Ovary (tissue), 9 donors: ENCODE results near the gene MTERF4. TPM values are rescaled to one million over a fixed set of nuclear protein-coding genes. Genes with fewer than 3 reads are reported as not detected.

ENCODE experiments used
- DNase-seq, 5 donors: peaks; one replicate each; pipeline ENCODE4 v3.0.0-alpha.2; 2019 to 2020
- H3K27ac ChIP-seq, 2 donors: fragments of 200-600 bp; one replicate each; pipeline versions ENCODE4 v1.5.1 to v1.8.0; 2019 to 2022
- H3K27me3 ChIP-seq: fragments of 200-600 bp; one replicate; pipeline ENCODE4 v1.8.0; 2022
- H3K36me3 ChIP-seq: fragments of 200-600 bp; sonication (generic); one replicate; pipeline ENCODE4 v1.5.1; 2019
- H3K4me1 ChIP-seq: one replicate; pipeline ENCODE4 v1.8.1; 2013; ENCODE audit warnings: mild to moderate bottlenecking, moderate library complexity; ENCODE audit not compliant: insufficient read depth
- H3K4me3 ChIP-seq: fragments of 200-600 bp; sonication (generic); one replicate; pipeline ENCODE4 v1.5.1; 2017
- H3K9me3 ChIP-seq, 2 donors: fragments of 200-600 bp in 1 of 2; sonication (generic) in 1 of 2; one replicate each; pipeline versions ENCODE4 v1.5.1 to v1.8.1; 2013 to 2019; ENCODE audit warnings: mild to moderate bottlenecking in 1 of 2, moderate library complexity in 1 of 2
- CTCF ChIP-seq, 3 donors: fragments of 450-650 bp in 2 of 3; fragments of 200-600 bp in 1 of 3; IDR thresholded peaks; one replicate each; pipeline versions ENCODE4 v1.5.1 to v1.8.0; 2016 to 2022; ENCODE audit warnings: antibody characterized with exemption in 3 of 3, mild to moderate bottlenecking in 1 of 3
- EP300 ChIP-seq: sonication (generic); formaldehyde crosslinking; IDR thresholded peaks from one replicate; pipeline ENCODE4 v1.6.1; 2017; ENCODE audit warnings: antibody characterized with exemption
- POLR2A ChIP-seq: fragments of 450-650 bp; IDR thresholded peaks from one replicate; pipeline ENCODE4 v1.6.1; 2017; ENCODE audit warnings: antibody characterized with exemption, mild to moderate bottlenecking, moderate library complexity
- WGBS, 3 donors: extraction: QIAGEN DNeasy Blood & Tissue Kit in 1 of 3; methylation state at CpG; one replicate each; pipeline versions ENCODE4 v1.1.5 to v1.1.7; 2013 to 2017; 5-methylcytosine and 5-hydroxymethylcytosine counted together
- intact Hi-C, 4 donors: fragments of 100-400 bp; cut with DNase I; formaldehyde crosslinking; loops; one replicate each; pipeline versions ENCODE4 v1.11.0 to v1.15.1; 2022 to 2023
- polyA plus RNA-seq, 2 donors: library from polyadenylated mRNA; stranded (reverse); fragments of 200-250 nt in 1 of 2; fragments of 350-450 nt in 1 of 2; fragmentation: Illumina TruSeq in 1 of 2; extraction: RNeasy Lipid Tissue Mini Kit (QIAGEN cat#74804) in 1 of 2; gene quantifications; one replicate each; pipeline ENCODE4 v1.2.3, GENCODE V29; 2013 to 2014
- total RNA-seq, 7 donors: library from RNA; depleted of rRNA in 2 of 7; stranded (reverse); fragments of >200 nt in 2 of 7; fragmentation: NEBNext Ultra II Directional in 3 of 7; extraction: Animal tissue kit (Norgen Biotek cat#: 25700) in 3 of 7; gene quantifications; one replicate each; pipeline versions ENCODE4 v1.1.0 to v1.2.4, GENCODE V29; 2016 to 2023
- donor health status: DM: no; HTN: no; CAD: no; lungs with moderate emphysema.
- donor health status: DM: no; HTN: no; CAD: no.
- donor health status: Bipolar disorder and iron deficiency.
- donor health status: DM: yes; HTN: yes; CAD: no.
- donor health status: DM: no; HTN: no; CAD: no.
- donor health status: DM: yes; HTN: yes; CAD: no.

MTERF4 gene
- total and polyA plus RNA-seq, 9 donors: 24.8 to 60.7 (median 41.6) TPM

- H3K36me3 ChIP-seq: no peaks in the 10 kb centered on the region
- no peaks in the 10 kb centered on the region for H3K9me3 ChIP-seq
- intact Hi-C loops: no loop called here
- TF ChIP-seq POLR2A: no peak
- no peak for TF ChIP-seq EP300
- no peak for TF ChIP-seq CTCF (IDR thresholded peaks at IDR 0.05)
- 0 to 1% (median 0%) methylated on average over 10 to 23 of the region's 23 CpGs for WGBS, 3 donors
- no peaks in the 10 kb centered on the region for H3K4me1 ChIP-seq
- peak overlapping the region; percentile 87 for H3K4me3 ChIP-seq
- H3K27ac ChIP-seq: no peak overlapping the region
- no peak for DNase-seq
- no peaks in the 10 kb centered on the region for H3K27me3 ChIP-seq
Observed at GRCh38 chr2:241149675-241149924, 47.5 kb upstream of the MTERF4 start.

GRCh38 chr2:241148891-241149674 lies 47.0 kb upstream of the MTERF4 start, which contains the start of gene PASK:
PASK (minus strand) TSS chr2:241149472; CDS start chr2:241143032, 6,440 bp downstream.
- 0 to 5% (median 0%) methylated on average over 39 to 88 of the region's 88 CpGs for WGBS, 3 donors
- no peaks in the 10 kb centered on the region for H3K27me3 ChIP-seq
- H3K27ac ChIP-seq: peak within 1 kb of the TSS in 1 of 2 donors; percentile 74
- H3K36me3 ChIP-seq: no peaks in the 10 kb centered on the region
- no peaks in the 10 kb centered on the region for H3K4me1 ChIP-seq
- intact Hi-C loops: no loop called here
- TF ChIP-seq EP300 (no peak), CTCF (IDR thresholded peaks at IDR 0.05) (no peak), POLR2A (no peak)
- no peaks in the 10 kb centered on the region for H3K9me3 ChIP-seq
- peak within 1 kb of the TSS; percentile 87 for H3K4me3 ChIP-seq
- peak; percentile 89 to 93 (median 90) for DNase-seq

GRCh38 chr2:241148239-241148638 lies 46.2 kb upstream of the MTERF4 start:
- H3K27ac ChIP-seq: no peak overlapping the region
- no peak overlapping the region for H3K4me3 ChIP-seq
- 87 to 89% (median 87%) methylated on average over 4 of the region's 4 CpGs for WGBS, 3 donors
- no peak for DNase-seq
- H3K27me3 ChIP-seq: no peaks in the 10 kb centered on the region
- H3K36me3 ChIP-seq: no peaks in the 10 kb centered on the region
- intact Hi-C loops: no loop called here
- H3K4me1 ChIP-seq: no peaks in the 10 kb centered on the region
- H3K9me3 ChIP-seq: no peaks in the 10 kb centered on the region
- TF ChIP-seq POLR2A (no peak), EP300 (no peak), CTCF (IDR thresholded peaks at IDR 0.05) (no peak)

GRCh38 chr2:241147336-241147735 lies 45.2 kb upstream of the MTERF4 start:
- TF ChIP-seq CTCF (IDR thresholded peaks at IDR 0.05) (no peak), POLR2A (no peak), EP300 (no peak)
- intact Hi-C loops: no loop called here

More at GRCh38 chr2:241147336-241147735, 45.2 kb upstream of the MTERF4 start:
- DNase-seq: no peak
- H3K36me3 ChIP-seq: no peaks in the 10 kb centered on the region
- no peaks in the 10 kb centered on the region for H3K9me3 ChIP-seq
- H3K4me1 ChIP-seq: no peaks in the 10 kb centered on the region
- no peak overlapping the region for H3K4me3 ChIP-seq
- no peaks in the 10 kb centered on the region for H3K27me3 ChIP-seq
- WGBS, 3 donors: 97 to 98% (median 97%) methylated on average over 3 of the region's 3 CpGs
- H3K27ac ChIP-seq: no peak overlapping the region
